GM12873 (cell line): ENCODE results near the gene FUT3.

Experiments used
- TF ChIP-seq, protein P1 (sequence below): IDR thresholded peaks from 2 replicates; pipeline ENCODE4 v1.5.1; 2012; ENCODE audit warnings: low read depth, mild to moderate bottlenecking, moderate library complexity, low read length, control low read depth; ENCODE audit not compliant: insufficient read depth; ENCODE audit errors: missing control alignments

The FUT3 gene

DNA sequence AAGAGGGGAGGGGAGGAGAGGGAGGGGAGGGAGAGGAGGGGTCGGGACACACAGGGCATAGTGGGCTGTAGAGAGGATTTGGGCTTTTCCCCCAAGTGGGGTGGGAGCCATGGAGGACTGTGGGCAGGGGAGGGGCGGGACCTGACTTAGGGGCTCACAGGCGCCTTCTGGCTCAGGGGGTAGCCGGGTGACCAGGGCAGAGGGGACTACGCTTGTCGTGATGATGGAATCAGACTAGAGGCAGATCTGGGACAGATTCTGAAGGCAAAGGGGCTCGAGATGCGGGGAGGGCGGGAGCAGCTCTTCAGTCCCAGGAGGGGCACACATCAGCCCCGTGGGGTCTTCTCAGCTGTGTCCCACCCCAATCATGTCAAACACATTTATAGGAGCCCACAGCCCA lies 38.9 kb upstream of the FUT3 start:
- TF ChIP-seq, protein P1, sequence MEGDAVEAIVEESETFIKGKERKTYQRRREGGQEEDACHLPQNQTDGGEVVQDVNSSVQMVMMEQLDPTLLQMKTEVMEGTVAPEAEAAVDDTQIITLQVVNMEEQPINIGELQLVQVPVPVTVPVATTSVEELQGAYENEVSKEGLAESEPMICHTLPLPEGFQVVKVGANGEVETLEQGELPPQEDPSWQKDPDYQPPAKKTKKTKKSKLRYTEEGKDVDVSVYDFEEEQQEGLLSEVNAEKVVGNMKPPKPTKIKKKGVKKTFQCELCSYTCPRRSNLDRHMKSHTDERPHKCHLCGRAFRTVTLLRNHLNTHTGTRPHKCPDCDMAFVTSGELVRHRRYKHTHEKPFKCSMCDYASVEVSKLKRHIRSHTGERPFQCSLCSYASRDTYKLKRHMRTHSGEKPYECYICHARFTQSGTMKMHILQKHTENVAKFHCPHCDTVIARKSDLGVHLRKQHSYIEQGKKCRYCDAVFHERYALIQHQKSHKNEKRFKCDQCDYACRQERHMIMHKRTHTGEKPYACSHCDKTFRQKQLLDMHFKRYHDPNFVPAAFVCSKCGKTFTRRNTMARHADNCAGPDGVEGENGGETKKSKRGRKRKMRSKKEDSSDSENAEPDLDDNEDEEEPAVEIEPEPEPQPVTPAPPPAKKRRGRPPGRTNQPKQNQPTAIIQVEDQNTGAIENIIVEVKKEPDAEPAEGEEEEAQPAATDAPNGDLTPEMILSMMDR: no peak

DNA sequence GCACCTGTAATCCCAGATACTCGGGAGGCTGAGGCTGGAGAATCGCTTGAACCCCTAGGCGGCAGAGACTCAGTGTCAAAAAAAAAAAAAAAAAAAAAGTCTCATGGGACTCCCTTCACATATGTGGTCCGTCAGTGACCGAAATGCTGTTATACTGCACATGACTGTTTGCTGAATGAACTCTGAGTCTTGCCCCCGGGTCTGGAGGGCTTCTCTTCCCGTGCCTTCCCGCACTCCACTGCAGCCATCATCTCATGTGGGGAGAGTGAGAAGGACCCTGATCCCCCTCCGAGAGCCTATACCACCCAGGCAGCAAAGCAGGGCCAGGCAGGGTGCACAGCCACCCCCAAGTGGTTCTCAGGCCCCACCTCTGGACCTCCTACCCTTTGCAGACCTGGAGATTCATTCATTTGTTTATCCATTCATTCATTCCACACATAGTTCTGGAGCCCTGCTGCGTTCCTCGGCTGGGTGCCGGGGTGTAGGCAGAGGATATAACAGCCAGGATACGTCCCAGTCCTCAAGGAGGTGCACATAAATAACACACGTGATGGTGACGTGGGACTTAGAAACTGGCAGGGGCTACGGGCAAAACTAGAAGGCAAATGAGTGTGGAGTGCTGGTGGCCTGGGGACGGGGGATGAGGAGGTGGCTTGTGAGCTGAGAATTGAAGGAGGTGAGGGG lies 38.2 kb upstream of the FUT3 start:
- TF ChIP-seq, protein P1: no peak

DNA sequence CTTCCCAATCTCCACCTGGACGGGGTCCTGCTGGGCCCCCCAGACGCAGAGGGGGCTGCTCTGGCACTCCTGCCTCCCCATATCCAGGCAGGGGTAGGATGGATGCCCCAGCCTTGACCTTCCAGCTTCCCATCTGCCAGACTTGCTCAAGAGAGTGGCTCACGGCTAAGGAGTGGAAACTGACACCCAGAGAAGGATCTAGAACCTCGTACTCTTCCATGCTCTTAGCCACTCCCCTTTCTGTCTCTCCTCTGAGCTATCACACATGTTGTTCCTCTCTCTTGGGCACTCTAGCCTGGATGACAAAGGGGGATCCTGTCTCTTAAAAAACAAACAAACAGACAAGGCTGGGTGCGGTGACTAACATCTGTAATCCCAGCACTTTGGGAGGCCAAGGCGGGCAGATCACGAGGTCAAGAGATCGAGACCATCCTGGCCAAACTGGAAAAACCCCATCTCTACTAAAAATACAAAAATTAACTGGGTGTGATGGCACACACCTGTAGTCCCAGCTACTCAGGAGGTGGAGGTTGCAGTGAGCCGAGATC lies 31.2 kb upstream of the FUT3 start:
- TF ChIP-seq, protein P1: no peak

DNA sequence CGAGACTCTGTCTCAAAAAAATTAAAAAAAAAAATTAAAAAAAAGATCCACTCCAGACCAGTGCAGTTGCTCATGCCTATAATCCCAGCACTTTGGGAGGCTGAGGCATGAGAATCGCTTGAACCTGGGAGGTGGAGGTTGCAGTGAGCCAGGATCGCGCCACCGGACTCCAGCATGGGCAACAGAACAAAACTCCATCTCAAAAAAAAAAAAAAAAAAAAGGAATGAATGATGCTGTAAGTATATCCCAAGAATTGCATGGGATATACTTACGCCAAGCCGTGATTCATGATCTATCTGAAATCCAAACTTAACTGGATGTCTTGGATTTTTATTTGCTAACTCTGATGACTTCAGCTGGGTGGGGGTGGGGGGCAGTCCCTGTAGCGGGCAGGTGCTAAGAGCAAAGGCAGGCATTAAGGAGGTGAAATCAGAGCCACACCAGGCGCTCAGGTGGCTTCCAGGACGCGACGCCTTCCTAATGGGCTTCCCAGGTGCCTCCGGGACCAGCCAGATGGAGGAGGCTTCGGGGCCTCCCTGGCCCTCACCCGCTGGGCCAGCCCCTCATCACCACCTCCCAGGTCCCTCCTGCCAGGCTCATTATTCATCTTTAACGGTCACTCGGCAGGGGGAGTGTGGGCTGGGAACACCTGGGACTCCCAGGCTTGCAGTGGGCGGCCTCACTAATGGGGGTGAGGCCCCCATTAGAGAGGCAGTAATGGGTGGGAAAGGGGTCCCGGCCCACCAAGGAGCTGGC lies 30.5 kb upstream of the FUT3 start:
- TF ChIP-seq, protein P1: no peak

DNA sequence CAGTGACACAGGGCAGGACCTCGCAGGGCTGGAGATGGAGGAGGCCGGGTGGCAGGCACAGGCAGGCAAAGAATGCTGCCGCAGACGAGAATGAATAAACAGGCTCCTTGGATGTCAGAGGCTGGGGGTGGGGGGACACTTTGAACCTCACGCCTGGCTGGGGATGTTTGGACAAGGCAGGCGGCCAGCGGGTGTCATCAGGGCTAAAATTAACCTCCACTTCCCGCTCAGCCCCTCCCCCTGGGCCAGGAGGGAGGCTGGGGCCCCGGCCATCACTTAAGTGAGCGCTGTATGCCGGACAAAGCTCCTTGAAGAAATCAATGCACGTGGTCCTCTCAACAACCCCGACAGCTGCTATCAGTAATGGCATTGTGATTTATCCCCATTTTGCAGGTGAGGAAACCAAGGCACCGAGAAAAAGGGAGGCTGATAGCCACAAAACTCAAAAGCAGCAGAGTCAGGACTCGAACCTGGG lies 29.4 kb upstream of the FUT3 start:
- TF ChIP-seq, protein P1: no peak

DNA sequence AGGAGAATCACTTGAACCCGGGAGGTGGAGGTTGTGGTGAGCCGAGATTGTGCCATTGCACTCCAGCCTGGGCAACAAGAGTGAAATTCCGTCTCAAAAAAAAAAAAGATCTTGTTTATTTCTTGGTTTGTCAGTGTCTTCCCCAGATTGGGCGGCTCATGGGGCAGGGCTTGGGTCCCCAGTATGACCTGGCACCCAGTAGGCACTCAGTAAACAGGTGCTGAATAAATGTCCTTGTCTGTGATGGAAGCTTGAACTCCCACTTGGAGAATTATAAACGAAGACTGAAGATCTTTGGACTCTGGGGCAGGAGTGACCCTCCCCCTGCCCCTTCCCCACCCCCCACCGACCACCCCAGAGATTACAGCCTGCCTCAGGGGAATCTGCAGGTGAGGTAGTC lies 28.9 kb upstream of the FUT3 start:
- TF ChIP-seq, protein P1: no peak

DNA sequence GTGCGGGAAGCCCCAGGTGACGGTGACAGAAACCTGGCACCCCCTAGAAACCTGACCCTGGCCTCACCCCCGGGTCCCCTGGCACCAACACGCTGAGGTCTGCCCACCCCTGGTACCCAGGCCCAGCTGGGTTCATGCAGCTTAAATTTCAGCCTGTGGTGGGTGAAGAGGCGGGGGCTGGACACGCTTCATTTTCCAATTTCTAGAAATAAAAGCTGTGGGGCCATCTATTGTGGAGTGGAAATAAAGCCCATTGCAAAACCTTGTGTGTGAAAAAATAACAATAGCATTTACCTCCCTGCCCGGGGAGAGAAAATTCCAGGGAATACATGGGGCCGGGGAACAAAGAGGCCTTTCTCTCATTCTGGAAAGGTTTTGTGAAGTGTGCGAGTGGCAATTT lies 26.6 kb upstream of the FUT3 start:
- TF ChIP-seq, protein P1: no peak
